Hepatic stellate cell (primary cell): Measurements from ENCODE around the gene GARIN5B.

ENCODE experiments used
- DNase-seq: peaks from one replicate; pipeline ENCODE4 v3.0.0; 2011; ENCODE audit warnings: low spot score

Gene GARIN5B

DNA sequence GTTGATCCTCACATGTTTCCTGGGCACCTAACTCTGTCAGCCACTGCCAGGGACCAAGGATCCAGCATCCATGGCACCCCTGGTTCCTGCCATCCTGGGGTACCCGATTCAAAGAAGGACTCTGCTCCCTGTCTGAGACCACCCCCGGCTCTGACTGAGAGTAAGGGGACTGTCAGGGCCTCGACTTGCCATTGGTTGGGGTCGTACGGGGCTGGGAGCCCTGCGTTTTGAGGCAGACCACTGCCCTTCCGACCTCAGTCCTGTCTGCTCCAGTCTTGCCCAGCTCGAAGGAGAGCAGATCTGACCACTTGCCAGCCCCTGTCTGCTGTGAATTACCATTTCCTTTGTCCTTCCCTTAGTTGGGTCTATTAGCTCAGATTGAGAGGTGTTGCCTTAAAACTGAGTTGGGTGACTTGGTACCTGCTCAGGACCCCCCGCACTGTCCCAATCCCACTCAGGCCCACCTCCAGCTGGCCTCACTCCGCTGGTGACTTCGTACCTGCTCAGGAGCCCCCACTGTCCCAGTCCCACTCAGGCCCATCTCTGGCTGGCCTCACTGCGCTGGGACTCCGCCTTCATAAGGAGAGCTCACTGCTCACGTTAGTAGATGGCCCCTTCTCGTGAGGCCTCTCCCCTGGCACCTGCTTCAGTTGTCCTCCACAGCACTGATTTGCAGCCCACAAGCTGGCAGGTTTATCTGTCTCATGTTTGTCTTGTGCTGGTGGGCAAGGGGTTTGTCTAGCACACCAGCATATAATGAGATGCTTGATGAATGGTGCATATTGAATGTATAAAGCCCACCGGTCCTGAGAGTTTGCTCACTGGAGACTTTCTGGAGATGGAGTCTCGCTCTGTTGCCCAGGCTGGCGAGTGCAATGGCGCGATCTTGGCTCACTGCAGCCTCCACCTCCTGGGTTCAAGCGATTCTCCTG lies 26.6 kb upstream of the GARIN5B start:
- DNase-seq: no peak

DNA sequence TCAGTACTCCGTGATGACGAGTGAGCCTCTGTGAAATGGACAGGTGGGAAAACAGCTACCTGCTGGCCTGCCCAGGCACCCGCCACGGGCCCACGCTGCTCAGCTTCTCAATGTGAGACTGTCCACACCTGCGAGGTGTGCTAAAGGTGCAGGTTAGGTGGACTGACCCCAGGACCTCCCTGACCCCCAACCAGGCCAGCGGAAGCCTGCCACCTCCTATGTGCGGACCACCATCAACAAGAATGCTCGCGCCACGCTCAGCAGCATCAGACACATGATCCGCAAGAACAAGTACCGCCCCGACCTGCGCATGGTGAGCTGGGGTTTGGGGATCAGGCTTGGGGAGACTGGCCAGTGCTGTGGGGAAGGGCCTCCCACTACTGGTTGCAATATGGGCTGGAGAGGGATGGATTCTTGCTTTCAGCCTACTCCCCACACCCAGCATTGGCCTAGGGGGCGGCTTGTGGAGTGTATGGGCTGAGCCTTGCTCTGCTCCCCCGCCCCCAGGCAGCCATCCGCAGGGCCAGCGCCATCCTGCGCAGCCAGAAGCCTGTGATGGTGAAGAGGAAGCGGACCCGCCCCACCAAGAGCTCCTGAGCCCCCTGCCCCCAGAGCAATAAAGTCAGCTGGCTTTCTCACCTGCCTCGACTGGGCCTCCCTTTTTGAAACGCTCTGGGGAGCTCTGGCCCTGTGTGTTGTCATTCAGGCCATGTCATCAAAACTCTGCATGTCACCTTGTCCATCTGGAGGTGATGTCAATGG lies 24.9 kb upstream of the GARIN5B start:
- no peak for DNase-seq

- no peak for DNase-seq
Measured at GRCh38 chr19:55386493-55386971, 23.5 kb upstream of the GARIN5B start.

GRCh38 chr19:55385724-55386492 lies 22.8 kb upstream of the GARIN5B start, which contains the start of gene RPL28:
Gene RPL28 (plus strand): TSS chr19:55385932. CDS start chr19:55386358, 426 bp downstream.
- DNase-seq: peak; percentile 93

DNA sequence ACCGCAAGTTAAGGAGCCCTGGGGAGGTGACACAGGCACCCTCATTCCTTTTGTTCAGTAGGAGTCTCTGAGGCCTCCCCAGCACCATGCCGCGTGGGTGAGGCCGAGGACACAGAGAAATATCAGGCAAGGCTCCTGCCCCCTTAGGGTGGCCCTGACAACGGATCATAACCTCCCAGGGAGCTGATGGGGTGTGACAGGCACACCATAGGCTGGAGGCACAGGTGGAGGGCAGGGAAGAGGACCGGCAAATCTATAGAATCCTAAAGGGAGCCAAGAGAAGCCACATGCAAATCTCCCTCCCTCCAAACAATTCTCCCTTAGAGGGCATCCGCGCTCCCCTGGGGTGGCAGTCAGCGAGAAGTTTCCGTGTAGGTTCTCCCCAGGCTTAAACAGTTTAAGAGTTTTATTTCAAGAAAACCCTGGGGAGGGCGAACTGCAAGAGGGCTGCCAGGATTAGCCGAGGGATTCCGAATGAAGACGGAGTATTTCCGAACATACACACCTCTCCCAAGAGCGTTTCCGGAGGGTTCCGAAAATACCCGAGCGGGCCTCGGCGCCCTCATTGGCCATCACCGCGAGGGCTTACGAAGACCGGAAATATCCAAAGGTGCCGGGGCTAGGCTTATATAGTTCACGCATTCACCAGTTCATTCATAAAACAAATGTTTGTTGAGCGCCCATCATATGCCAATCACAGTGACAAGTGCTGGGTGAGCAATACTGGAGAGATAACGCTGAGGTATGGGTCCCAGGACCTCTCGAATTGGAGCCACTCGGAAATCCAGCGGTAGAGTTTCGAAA lies 22.1 kb upstream of the GARIN5B start:
- peak; percentile 91 for DNase-seq

- no peak for DNase-seq
Measured at GRCh38 chr19:55384131-55384919, 21.3 kb upstream of the GARIN5B start, which contains the start of gene TMEM238. Gene TMEM238 (minus strand): TSS chr19:55384292. CDS start chr19:55384259, 33 bp downstream.

GRCh38 chr19:55383279-55384130 lies 20.4 kb upstream of the GARIN5B start:
- peak; percentile 78 for DNase-seq

- DNase-seq: no peak
Measured at GRCh38 chr19:55382522-55383054, 19.5 kb upstream of the GARIN5B start.

GRCh38 chr19:55382013-55382412 lies 19.0 kb upstream of the GARIN5B start:
- DNase-seq: no peak

DNA sequence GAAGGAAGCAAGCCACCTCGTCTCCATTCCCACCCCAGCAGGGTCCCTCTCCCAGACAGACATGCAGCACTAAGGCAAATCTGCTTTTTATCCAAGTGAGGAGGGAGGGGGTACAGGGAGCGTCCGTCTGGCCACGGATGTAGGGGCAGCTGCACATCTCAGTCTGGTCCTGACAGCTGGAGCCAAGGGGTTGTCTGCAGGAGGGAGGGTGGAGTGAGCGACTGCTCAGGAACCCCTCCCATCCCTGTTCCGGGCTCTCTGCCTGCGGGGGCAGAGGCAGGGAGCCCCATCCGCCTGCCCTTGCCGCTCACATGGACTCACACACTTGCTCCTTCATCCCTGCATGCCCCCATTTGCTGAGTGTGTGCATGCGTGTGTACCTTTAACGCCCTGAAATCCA lies 16.1 kb upstream of the GARIN5B start:
- DNase-seq: no peak

- no peak for DNase-seq
Measured at GRCh38 chr19:55377356-55378131, 14.5 kb upstream of the GARIN5B start.

DNA sequence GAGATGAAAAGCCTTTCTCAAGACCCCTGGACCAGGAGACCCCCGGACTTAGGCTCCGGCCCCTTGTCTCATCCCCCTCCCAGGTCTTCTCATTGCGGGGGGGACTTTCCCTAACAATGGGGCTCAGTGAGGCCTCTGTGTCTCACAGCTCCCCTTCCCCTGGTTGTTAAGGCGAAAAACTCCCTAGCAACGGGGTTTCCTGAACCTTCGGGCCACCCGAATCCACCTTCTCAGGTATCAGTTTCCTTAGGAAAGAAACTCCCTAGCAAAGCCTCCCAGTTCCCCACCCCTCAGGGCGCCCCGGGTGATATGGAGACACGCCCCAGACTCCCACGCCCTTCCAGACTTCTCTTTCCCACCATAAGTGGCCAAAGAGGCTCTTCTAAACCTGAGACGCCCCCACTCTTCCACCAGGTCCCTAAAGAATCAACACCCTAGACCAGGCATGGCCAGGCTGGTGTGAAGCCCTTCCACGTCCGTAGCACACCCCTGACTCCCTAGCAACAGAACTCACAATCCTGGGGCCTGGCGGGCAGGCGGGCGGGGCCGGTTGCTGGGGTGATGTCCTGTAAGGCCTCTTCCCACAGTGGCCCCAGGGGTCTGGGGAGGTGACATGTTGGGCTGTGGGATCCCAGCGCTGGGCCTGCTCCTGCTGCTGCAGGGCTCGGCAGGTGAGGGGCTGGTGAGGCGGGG lies 13.3 kb upstream of the GARIN5B start, which contains the start of gene TMEM190:
Gene TMEM190, plus strand, starts transcription at position 586 of the 693 bp plus-strand sequence. Its CDS starts 28 bp downstream, at position 614.
- no peak for DNase-seq

DNA sequence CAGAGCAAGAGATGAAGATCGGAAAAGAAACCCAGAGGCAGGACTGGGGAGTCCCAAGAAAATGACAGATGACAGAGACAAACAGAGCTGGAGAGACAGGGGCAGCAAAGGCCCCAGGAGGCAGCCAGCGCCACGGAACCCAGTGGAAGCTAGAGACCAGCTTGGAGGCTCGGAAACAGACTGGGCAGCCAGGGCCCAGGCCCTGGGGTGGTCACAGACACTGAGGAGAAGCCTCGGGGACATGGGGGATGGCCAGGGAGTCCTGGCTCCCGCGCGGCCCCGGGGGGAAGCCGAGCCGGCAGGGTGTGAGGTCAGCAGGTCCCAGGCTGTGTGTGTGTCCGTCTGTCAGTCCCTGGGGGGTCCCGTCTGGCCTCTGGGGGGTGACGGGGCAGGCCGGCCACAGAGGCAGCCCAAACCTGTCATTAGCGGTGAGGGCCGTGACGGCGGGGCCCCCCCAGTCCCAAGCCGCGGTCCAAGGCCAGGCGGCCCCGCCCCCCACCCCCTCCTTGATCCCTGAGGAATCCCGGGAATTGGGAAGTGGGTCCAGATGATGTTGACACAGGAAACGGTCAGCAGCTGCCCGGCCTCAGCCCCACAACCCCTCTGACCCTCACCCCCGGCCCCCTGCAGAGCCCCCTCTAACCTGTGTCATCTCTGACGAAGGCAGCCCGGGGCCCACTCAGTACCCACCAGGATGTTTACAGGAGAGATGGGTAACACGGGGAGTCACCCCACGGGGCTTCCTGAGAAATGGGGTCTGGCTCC lies 11.1 kb upstream of the GARIN5B start:
- DNase-seq: peak; percentile 75

- DNase-seq: no peak
Measured at GRCh38 chr19:55373306-55373992, 10.4 kb upstream of the GARIN5B start.

GRCh38 chr19:55372316-55373081 lies 9.4 kb upstream of the GARIN5B start:
- DNase-seq: no peak
